NCI-H748 (cell line): ENCODE measurements around the gene SNRNP25.
A peak's percentile ranks its signal among the peaks of the same experiment; 100 is the strongest.
"Not testable (repeated sequence)": the region's sequence is repeated elsewhere in the genome, so short reads cannot be mapped to it uniquely, and the experiment has no call there.

ENCODE experiments used
- DNase-seq: peaks from one replicate; lab custom pipeline; 2025; ENCODE audit not compliant: unreplicated experiment; lab: John Stamatoyannopoulos, UW

The SNRNP25 gene

DNA sequence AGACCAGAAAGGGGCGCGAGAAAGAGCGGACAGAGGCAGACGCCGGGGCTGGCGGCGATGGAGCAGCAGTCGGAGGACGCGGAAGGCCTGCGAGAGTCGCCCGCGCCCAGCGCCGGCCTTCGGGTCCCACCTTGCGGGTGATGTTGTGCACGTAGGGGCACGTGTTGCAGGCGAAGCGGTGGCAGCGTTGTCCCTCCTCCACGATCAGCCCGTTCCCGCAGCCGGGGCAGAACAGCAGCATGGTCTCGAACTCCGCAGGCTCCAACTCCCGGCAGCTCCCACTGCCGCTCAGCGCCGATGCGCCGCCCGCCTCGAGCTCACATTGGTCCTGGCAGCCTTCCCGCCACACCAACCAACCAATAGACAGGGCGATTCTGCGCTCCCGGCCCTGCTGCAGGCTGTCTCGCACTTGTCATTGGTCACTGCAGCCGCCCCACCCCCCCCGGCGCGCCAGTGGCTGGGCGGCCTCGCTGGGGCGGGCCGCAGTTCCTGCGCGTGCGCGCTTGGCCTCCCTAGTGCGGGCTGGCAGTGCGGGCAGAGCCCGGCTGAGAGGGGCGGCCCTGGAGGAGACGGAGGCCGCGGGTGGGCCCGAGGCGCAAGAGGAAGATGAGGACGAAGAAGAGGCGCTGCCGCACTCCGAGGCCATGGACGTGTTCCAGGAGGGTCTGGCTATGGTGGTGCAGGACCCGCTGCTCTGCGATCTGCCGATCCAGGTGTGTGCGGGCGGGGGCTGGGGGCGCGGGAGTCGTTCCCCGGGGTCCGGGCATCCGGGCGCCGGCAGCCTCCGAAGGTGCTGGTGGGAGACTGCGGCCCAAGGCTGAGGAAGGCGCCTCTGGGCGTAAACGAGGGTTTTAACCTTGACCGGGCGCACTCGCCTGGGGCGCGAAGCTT, at the start of gene SNRNP25, which contains the start of gene POLR3K:
Gene SNRNP25, plus strand, starts transcription at position 483 of the 891 bp plus-strand sequence. Its CDS starts 189 bp downstream, at position 672.
Gene POLR3K, minus strand, starts transcription at position 263 of the 891 bp plus-strand sequence. Its CDS starts 22 bp downstream, at position 241.
- peak; percentile 95 for DNase-seq

DNA sequence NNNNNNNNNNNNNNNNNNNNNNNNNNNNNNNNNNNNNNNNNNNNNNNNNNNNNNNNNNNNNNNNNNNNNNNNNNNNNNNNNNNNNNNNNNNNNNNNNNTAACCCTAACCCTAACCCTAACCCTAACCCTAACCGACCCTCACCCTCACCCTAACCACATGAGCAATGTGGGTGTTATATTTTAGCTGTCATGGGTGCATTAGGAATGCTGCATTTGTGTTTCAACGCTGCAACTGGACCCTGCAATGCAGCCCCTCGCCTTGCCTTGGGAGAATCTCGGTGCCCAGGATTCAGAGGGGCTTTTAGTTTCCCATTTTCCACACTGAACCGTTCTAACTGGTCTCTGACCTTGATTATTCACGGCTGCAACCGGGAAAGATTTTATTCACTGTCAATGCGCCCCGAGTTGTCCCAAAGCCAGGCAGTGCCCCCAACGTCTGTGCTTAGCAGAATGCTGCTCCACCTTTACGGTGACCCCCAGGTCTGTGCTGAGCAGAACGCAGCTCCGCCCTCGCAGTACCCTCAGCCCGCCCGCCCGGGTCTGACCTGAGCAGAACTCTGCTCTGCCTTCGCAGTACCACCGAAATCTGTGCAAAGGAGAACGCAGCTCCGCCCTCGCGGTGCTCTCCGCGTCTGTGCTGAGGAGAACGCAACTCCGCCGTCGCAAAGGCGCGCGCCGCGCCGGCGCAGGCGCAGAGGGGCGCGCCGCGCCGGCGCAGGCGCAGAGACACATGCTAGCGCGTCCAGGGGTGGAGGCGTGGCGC, 43.5 kb upstream of the SNRNP25 start:
- peak; percentile 1 for DNase-seq

DNA sequence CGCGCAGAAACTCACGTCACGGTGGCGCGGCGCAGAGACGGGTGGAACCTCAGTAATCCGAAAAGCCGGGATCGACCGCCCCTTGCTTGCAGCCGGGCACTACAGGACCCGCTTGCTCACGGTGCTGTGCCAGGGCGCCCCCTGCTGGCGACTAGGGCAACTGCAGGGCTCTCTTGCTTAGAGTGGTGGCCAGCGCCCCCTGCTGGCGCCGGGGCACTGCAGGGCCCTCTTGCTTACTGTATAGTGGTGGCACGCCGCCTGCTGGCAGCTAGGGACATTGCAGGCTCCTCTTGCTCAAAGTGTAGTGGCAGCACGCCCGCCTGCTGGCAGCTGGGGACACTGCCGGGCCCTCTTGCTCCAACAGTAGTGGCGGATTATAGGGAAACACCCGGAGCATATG, 42.9 kb upstream of the SNRNP25 start:
- DNase-seq: peak; percentile 84

DNA sequence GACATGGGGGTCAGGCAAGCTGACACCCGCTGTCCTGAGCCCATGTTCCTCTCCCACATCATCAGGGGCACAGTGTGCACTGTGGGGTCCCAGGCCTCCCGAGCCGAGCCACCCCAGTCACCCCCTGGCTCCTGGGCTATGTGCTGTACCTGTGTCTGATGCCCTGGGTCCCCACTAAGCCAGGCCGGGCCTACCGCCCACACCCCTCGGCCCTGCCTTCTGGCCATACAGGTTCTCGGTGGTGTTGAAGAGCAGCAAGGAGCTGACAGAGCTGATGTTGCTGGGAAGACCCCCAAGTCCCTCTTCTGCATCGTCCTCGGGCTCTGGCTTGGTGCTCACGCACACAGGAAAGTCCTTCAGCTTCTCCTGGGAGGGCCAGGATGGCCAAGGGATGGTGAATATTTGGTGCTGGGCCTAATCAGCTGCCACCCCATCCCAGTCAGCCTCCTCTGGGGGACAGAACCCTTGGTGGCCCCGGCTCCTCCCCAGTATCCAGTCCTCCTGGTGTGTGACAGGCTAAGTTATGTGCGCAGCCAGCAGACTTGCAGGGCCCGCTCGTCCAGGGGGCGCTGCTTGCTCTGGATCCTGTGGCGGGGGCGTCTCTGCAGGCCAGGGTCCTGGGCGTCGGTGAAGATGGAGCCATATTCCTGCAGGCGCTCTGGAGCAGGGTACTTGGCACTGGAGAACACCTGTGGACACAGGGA, 36.4 kb upstream of the SNRNP25 start:
- DNase-seq: not testable (repeated sequence)

DNA sequence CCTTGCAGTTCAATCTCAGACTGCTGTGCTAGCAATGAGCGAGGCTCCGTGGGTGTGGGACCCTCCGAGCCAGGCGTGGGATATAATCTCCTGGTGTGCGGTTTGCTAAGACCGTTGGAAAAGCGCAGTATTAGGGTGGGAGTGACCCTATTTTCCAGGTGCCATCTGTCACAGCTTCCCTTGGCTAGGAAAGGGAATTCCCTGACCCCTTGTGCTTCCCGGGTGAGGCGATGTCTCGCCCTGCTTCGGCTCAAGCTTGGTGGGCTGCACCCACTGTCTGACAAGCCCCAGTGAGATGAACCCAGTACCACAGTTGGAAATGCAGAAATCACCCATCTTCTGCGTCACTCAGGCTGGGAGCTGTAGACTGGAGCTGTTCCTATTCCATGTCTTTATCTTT, 32.7 kb upstream of the SNRNP25 start:
- not testable (repeated sequence) for DNase-seq

DNA sequence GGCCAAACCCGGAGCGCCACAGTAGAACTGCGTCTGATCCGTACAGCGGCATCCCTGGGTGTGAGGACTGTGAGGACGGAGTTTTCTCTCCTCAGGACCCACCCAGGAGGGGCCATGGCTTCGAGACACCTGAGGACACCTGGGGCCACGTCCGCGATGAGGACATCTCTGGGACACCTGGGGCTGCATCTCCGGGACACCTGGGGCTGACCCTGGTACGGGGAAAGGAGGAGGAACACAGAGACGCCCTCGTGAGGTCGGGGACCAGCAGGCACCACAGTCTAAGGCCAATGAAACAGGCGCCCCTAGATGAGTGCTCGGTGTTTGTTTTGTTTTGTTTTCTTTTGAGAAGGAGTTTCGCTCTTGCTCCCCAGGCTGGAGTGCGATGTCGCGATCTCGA, 29.5 kb upstream of the SNRNP25 start:
- not testable (repeated sequence) for DNase-seq

DNA sequence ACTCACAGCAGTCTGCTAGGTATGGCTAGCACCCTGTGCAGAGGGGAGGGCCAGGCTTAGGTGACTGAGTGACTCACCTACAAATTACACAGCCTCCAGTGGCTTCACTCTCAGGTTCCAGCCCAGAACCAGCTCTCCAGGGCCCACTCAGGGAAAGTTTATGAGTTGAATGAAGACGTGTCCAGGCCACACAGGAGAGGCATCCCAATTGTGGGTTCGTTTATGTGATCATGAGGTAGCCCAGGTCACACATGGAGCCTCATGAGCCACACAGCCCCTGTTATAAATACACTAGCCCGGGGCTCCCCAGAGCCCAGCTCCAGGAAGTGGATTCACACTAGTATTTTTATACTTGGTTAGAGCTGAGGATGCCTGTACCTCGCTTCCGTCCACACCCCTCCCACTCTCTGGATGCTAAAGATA, 27.7 kb upstream of the SNRNP25 start:
- DNase-seq: not testable (repeated sequence)

DNA sequence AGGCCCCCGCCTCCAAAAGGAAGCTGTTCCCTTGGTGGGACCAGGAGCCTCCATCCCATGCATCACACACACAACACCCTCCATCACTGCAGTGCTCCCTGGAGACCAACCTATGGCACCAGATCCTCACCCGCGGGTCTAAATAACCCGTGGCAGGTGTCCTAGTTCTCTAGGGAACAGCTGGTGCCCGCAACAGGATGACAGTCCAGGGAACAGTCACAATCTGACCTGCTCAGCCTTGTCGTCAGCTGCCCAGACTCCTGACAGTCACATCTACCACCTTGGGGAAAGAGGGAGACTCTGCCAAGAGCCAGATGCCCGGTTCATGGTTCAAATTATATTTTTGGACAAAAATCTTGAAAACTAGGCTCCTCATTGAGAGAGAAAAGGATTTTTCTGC, 23.0 kb upstream of the SNRNP25 start:
- not testable (repeated sequence) for DNase-seq

DNA sequence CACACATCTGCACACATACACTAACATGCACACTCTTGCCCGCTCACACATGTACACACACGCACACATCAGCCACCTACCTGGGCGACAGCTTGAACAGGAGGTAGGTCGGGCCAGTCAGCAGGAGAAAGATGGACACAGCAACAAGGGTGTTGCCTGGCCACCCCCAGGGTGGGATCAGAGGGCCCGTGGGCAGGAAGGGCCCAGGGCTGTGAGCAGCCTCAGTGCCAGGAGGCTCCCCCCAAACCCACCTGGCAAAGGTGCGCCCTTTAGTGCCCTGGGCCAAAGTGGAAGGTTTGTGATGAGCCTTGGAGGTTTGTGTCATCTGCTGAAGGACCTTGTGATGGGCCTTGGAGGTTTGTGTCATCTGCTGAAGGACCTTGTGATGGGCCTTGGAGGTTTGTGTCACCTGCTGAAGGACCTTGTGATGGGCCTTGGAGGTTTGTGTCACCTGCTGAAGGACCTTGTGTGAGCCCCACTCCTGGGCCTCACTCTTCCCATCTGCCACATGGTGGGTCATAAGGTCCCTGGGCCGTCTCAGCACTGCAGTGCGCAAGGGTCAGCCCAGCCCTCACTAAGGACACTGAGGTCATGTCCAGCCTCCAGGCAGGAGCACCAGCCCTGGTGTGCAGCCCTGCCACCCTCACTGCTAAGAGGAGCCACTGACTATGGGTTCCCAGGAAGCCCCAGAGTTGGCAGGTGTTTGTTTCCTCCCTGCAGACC, 20.3 kb upstream of the SNRNP25 start:
- not testable (repeated sequence) for DNase-seq

DNA sequence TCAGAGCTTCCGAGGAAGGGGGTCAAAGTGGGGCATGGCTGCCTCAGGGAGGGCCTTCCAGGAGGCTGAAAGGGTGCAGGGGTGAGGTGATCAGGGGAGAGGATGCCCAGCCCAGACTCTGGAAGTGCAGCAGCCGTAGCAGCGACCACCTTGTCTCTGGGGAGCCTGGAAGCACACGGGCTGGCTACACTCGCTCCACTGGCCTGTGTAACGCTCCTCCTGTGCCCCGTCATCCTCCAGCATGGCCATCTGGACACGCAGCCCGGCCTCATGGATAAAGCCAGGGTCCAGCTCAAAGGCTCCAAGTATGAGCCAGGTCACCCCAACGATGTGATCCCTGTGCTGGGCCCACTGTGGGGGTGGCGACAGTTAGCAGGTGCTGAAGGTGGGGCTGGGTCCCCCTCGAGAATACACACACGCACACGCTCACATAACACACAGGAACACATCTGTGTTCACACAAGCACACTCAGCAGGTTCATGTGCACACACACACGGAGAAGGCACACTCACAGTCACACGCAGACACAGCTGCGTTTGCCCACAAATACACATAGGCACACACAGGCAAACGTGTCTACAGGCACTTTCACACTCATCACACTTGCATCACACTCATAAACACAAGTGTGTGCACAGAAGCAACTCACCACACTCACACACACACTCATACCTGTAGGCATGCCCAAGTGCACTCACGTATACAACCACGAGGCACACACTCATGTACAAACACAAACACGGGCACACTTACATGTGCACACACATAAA, 19.6 kb upstream of the SNRNP25 start:
- no peak for DNase-seq

DNA sequence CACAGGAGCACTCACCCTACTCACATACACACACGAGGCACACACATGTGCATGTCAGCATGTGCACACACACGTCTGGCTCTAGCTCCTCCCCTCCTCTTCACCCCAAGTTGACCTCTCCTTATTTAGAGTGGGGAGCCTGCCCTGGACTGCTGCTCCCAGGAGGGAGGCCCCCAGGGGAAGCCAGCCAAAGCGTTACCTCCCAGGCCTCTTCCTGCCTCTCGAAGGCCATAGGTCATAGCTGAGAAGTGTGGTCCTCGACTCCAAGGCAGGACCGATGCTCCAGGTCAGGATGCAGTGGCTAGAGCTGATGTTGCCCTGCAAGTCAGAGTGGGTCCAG, 19.0 kb upstream of the SNRNP25 start:
- DNase-seq: no peak

DNA sequence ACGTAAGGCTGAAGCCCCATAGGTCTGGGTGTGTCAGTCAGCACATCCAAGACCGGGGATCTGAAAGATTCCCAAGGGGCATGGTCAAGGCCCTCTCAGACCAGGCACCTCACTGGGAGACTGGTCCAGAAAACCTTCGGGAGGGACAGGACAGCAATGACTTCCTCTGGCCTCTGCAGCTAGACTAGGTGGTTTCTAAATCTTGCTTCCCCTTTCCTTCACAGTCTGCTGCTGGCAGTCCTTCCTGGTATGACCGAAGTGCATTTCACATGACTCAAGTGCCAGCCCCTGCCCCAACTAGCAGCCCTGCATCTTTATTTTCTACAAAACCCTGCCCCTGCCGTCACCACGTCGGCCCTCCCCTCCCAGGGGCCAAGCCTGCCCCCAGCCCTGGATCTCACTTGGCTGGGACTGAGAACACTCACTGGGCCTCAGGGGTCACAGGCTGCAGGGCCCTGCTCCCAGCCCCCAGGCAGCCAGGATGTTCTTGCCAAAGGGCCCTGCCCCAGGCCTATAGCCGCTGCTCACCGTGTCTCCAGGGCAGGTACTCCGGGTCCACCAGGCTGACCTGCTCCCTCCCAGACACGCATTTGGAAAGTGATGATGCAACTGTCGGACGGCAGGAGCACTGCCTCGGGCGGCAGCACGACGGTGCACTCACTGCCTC, 18.5 kb upstream of the SNRNP25 start:
- no peak for DNase-seq

DNA sequence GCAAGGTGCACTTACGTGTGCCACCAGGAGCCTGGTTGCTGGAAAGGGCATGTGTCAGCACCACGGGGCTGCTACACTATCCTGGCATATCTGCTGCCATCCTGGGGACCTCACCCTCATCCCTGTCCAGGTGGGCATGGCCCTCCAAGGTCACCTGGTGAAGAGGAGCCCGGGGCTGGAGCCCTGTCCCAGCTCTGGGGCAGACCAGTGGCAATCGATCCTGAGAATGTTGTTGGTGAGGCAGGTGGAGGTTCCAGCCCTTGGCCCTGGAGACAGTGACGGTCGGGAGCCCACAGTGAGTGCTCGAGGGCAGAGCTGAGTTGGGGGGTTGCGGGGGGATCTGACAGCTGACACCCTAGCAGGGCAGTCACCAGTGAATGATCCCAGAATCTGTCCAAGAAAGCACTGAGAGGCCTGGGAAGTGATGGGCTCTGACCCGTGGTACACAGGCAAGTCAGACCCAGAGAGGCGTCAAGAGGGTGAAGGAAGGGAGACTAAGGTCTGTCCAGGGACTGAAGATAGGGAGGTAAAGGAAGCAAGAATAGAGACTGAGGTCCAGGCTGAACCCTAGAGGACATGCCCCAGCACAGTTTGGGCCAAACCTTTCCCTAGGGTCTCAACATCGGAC, 17.8 kb upstream of the SNRNP25 start:
- no peak for DNase-seq

DNA sequence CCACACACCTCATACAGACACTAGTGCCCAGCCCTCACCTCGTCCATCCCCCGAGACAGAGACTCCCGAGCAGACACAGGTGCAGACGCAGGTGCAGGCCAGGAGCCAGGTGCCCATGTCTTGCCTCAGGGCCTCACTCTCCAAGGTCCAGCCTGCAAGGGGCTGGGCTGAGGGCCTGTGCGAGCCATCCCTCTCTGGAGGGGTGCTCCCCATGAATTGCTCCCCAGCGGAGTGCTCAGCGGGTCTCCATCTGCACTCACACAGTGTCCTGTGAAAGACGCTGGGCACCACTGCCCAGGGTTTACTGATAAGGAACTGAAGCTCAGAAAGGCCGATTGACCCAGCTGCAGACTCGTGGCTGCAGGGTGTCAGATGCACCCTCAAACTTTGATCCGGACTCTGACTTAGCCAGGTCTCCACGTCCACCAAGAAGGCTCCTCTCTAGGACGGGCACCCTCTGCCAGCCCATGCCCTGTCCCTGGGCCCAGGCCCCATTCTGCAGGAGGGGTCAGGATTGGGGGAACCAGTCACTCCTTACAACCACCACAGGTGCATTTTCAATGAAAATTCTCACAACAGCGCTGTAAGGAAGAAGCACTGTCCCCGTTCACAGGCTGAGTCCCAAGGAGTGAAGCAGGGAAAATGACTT, 17.2 kb upstream of the SNRNP25 start:
- DNase-seq: no peak

DNA sequence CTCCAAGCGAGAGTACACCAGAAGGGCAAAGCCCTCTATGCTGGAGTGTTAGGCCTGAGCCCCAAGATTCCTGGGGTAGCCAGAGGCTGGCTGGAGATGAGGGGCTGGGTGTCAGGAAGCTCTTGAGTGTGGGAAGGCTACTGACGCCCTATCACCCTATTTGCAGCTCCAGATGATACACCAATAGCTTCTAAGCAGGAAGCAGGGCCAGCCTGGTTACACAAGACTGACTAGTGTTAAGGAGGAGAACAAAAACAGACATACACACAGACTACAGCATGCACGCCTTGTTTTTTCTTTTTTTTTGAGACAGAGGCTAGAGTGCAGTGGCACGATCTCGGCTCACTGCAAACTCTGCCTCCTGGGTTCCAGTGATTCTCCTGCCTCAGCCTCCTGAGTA, 16.1 kb upstream of the SNRNP25 start:
- no peak for DNase-seq

DNA sequence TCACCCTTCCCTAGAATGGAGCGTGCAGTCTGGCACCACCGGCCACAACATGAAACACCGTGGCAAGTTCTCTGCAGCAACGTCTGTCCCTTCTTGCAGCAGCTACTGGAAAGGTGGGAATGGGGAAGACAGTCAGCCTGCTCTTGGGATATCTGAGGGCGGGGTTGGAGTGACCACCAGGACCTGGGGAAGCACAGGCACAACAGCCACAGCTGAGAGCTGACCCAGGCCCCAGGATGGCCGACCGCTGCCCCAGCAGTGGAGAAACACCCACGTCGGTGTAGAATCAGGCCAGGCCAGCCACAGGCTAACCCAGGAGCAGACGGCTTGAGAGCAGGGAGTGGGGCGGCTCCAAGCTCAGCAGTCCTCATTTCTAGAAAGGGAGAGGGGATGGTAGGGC, 15.4 kb upstream of the SNRNP25 start:
- not testable (repeated sequence) for DNase-seq

DNA sequence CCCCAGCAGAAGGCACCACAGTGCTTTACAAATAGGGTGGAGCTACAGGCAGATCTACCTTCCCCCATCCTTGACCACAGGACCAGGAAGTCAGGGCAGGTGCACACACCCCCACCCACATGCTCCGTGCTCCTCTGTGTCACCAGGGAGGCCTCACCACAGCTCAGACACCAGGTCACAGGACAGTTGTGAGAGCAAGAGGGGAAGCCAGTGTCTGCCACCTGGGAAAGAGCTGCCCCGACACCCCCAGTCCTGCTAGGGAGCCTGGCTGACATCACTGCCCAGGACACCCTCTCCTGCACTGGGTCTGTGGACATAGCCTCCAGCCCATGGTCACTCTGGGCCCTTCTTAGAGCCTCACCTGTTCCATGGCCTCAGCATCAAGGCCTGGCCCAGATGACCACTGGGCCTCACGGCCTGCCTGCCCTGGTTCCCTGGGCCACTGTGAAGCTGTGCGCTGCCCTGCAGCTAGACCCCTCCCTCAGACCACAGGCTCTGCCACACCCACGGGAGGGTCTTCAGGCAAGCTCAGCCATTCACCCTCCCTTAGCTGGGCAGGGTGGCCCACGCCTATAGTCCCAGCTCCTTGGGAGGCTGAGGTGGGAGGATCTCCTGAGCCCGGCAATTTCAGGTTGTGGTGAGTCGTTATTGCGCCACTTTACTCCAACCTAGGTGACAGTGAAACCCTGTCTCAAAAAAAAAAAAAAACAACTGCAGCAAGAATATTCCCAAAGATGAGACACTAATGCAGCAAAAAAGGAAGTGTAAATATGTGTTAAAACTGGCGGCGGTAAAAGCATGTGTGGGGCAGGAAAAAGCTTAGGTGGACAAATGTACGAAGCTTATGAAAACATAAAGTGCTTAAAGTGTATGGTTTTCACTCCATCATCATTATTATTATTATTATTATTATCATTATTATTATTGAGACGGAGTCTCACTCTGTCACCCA, 14.4 kb upstream of the SNRNP25 start:
- no peak for DNase-seq
